HEK293 (cell line): ENCODE results near the gene PXDC1.

ENCODE experiments used
- WT1 ChIP-seq: fragments of 450-650 bp; formaldehyde crosslinking; IDR thresholded peaks from 2 replicates; pipeline ENCODE4 v1.5.1; 2016; ENCODE audit warnings: missing biosample characterization, missing genetic modification characterization
- ZNF311 ChIP-seq: fragments of 450-650 bp; formaldehyde crosslinking; IDR thresholded peaks from 2 replicates; pipeline ENCODE4 v1.5.1; 2017; ENCODE audit warnings: missing biosample characterization, missing genetic modification characterization, borderline replicate concordance
- ZNF404 ChIP-seq: fragments of 450-650 bp; formaldehyde crosslinking; IDR thresholded peaks from 2 replicates; pipeline ENCODE4 v1.5.1; 2017; ENCODE audit warnings: missing biosample characterization, missing genetic modification characterization
- ZNF416 ChIP-seq: fragments of 450-650 bp; formaldehyde crosslinking; IDR thresholded peaks from 2 replicates; pipeline ENCODE4 v1.5.1; 2016; ENCODE audit warnings: missing biosample characterization, missing genetic modification characterization
- ZNF600 ChIP-seq: fragments of 450-650 bp; formaldehyde crosslinking; IDR thresholded peaks from 2 replicates; pipeline ENCODE4 v1.5.1; 2016; ENCODE audit warnings: missing biosample characterization, missing genetic modification characterization
- ZNF701 ChIP-seq: fragments of 450-650 bp; formaldehyde crosslinking; IDR thresholded peaks from 2 replicates; pipeline ENCODE4 v1.5.1; 2016; ENCODE audit warnings: missing biosample characterization, missing genetic modification characterization
- TF ChIP-seq, protein P1 (sequence below): fragments of 450-650 bp; formaldehyde crosslinking; IDR thresholded peaks from 2 replicates; pipeline ENCODE4 v1.5.1; 2016; ENCODE audit warnings: missing biosample characterization, missing genetic modification characterization
- TF ChIP-seq, protein P2 (sequence below): fragments of 450-650 bp; formaldehyde crosslinking; IDR thresholded peaks from 2 replicates; pipeline ENCODE4 v1.5.1; 2017; ENCODE audit warnings: missing biosample characterization, missing genetic modification characterization
- TF ChIP-seq, protein P3 (sequence below): fragments of 450-650 bp; formaldehyde crosslinking; IDR thresholded peaks from 2 replicates; pipeline ENCODE4; 2016; ENCODE audit warnings: missing biosample characterization, missing genetic modification characterization
- TF ChIP-seq, protein P4 (sequence below): fragments of 450-650 bp; formaldehyde crosslinking; IDR thresholded peaks from 2 replicates; pipeline ENCODE4 v1.5.1; 2016; ENCODE audit warnings: missing biosample characterization, missing genetic modification characterization

DNA sequence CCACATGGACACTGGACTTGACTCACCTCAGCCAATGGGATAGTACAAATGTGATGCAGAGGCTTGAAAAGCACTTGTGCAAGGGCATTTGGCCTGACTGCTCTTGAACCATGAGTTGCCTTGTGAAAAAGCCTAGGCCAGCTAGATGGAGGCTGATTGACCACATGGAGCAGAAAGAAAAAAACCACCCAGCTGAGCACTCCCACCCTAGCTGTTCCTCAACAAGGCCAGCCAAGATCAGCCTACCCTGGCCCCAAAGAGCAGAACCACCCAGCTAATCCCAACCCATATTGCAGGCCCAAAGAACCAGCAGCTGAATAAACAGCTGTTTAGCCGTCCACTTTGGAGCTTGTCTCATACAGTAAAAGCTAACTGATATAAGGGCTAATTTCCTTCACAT lies 36.7 kb downstream of the PXDC1 start:
- TF ChIP-seq, protein P1, sequence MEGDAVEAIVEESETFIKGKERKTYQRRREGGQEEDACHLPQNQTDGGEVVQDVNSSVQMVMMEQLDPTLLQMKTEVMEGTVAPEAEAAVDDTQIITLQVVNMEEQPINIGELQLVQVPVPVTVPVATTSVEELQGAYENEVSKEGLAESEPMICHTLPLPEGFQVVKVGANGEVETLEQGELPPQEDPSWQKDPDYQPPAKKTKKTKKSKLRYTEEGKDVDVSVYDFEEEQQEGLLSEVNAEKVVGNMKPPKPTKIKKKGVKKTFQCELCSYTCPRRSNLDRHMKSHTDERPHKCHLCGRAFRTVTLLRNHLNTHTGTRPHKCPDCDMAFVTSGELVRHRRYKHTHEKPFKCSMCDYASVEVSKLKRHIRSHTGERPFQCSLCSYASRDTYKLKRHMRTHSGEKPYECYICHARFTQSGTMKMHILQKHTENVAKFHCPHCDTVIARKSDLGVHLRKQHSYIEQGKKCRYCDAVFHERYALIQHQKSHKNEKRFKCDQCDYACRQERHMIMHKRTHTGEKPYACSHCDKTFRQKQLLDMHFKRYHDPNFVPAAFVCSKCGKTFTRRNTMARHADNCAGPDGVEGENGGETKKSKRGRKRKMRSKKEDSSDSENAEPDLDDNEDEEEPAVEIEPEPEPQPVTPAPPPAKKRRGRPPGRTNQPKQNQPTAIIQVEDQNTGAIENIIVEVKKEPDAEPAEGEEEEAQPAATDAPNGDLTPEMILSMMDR (tag by site-specific recombination), result no peak
- TF ChIP-seq, protein P2, sequence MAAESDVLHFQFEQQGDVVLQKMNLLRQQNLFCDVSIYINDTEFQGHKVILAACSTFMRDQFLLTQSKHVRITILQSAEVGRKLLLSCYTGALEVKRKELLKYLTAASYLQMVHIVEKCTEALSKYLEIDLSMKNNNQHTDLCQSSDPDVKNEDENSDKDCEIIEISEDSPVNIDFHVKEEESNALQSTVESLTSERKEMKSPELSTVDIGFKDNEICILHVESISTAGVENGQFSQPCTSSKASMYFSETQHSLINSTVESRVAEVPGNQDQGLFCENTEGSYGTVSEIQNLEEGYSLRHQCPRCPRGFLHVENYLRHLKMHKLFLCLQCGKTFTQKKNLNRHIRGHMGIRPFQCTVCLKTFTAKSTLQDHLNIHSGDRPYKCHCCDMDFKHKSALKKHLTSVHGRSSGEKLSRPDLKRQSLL (tag by site-specific recombination), result no peak
- TF ChIP-seq ZNF311 (tag by site-specific recombination), result no peak
- no peak for TF ChIP-seq ZNF701
- no peak for TF ChIP-seq WT1 (tag by site-specific recombination)
- TF ChIP-seq, protein P3, sequence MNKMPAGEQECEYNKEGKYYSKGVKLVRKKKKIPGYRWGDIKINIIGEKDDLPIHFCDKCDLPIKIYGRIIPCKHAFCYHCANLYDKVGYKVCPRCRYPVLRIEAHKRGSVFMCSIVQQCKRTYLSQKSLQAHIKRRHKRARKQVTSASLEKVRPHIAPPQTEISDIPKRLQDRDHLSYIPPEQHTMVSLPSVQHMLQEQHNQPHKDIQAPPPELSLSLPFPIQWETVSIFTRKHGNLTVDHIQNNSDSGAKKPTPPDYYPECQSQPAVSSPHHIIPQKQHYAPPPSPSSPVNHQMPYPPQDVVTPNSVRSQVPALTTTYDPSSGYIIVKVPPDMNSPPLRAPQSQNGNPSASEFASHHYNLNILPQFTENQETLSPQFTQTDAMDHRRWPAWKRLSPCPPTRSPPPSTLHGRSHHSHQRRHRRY (tag by site-specific recombination), result no peak
- TF ChIP-seq, protein P4, sequence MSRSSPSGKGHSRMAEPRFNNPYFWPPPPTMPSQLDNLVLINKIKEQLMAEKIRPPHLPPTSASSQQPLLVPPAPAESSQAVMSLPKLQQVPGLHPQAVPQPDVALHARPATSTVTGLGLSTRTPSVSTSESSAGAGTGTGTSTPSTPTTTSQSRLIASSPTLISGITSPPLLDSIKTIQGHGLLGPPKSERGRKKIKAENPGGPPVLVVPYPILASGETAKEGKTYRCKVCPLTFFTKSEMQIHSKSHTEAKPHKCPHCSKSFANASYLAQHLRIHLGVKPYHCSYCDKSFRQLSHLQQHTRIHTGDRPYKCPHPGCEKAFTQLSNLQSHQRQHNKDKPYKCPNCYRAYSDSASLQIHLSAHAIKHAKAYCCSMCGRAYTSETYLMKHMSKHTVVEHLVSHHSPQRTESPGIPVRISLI, result no peak
- TF ChIP-seq ZNF416 (tag by site-specific recombination), result no peak
- TF ChIP-seq ZNF404 (tag by site-specific recombination), result no peak
- no peak for TF ChIP-seq ZNF600
